OCI-LY7 (cell line): Measurements from ENCODE around the gene SND1.

Experiments used
- CTCF ChIP-seq: fragments of 200-600 bp; sonication (generic); conservative IDR thresholded peaks from 2 replicates; pipeline ENCODE4 v1.5.1; 2014; ENCODE audit warnings: mild to moderate bottlenecking, antibody characterized with exemption, low read length, moderate library complexity, mixed read lengths
- EZH2phosphoT487 ChIP-seq: fragments of 200-600 bp; sonication (generic); IDR thresholded peaks from 2 replicates; pipeline ENCODE4 v1.6.1; 2018; ENCODE audit warnings: low read depth, borderline replicate concordance, mild to moderate bottlenecking, mixed run types, antibody characterized with exemption, low read length, moderate library complexity, mixed read lengths

- TF ChIP-seq CTCF (no peak), EZH2phosphoT487 (no peak)
Measured at GRCh38 chr7:127884066-127884559, 232.1 kb downstream of the SND1 start.
